Heart left ventricle (tissue), 13 donors: Measurements from ENCODE around the gene BNC2.

ENCODE experiments used
- CTCF ChIP-seq, 12 donors: fragments of 200-600 bp; sonication (generic) in 4 of 12; IDR thresholded peaks; one replicate each; pipeline versions ENCODE4 v1.5.0 to v1.8.0; 2018 to 2022; ENCODE audit warnings: antibody characterized with exemption in 12 of 12, mild to moderate bottlenecking in 5 of 12
- POLR2A ChIP-seq, 2 donors: fragments of 450-650 bp; IDR thresholded peaks; one replicate each; pipeline ENCODE4 v1.6.1; 2017; ENCODE audit warnings: antibody characterized with exemption in 2 of 2, mild to moderate bottlenecking in 2 of 2, moderate library complexity in 2 of 2
- donor health status: ischemic (EF 13 %, LVEDD 7.1; RV severe dilation, severe dysfunction).
- donor health status: DM: no; HTN: yes; CAD: no.
- donor health status: DM: no; HTN: no; CAD: no.
- donor health status: ischemic (EF 25% LVEDD 6.9; RV normal size, moderate dysfunction).
- donor health status: ischemic (EF 25% LVEDD 5.7; RV mildly dilated, moderate dysfunction).
- donor health status: ischemic (EF 35%, LVEDD 5.7; RV mildly dilated, moderate dysfunction).
- donor health status: nonischemic (EF 11% LVEDD 7.7; RV severe dilation, severe dysfunction).
- donor health status: DM: yes; HTN: yes; CAD: no.
- donor health status: PGD.
- donor health status: ischemic (EF 29% LVEDD 5.4; RV normal size, mild dysfunction).
- donor health status: nonischemic (EF 23%, LVEDD 6.1; RV moderate dilation, normal function).

DNA sequence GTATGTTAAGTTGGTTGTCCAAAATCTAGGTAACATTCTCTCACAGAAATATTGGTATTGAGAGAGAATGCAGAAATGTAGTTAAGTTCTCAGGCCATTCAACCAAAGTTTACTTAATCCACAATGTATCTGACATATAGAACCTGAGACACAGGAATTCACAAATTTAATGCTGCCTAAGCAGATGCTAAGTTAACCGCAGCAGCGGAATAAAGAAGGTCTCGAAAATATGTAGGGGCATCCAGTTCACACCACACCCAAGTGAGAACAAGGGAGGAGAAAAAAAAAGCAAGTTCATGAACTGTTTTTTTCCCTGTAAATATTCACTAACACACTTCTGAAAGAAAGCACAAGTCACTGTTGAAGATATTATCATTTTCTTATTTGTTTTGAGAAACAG lies 194.0 kb downstream of the BNC2 start:
- no peak for TF ChIP-seq CTCF (IDR thresholded peaks at IDR 0.05)
- no peak for TF ChIP-seq POLR2A (IDR thresholded peaks at IDR 0.05)
